SK-N-SH (cell line): ENCODE data around the gene SMAD2. TPM values are rescaled to one million over a fixed set of nuclear protein-coding genes. Genes with fewer than 3 reads are reported as not detected.

Source experiments
- CTCF ChIA-PET: fragments of 300-600, 350-600 bp; formaldehyde crosslinking; extraction: SDS; loops from one replicate; lab custom pipeline; 2021; lab: Yijun Ruan, JAX
- POLR2A ChIA-PET: fragments of 350-600 bp; sonication (Branson Sonifier 250); formaldehyde crosslinking; extraction: SDS; loops from one replicate; lab custom pipeline; 2020; ENCODE audit warnings: antibody characterized with exemption, inconsistent platforms; lab: Yijun Ruan, JAX
- DNase-seq: peaks from one replicate; pipeline ENCODE4 v3.0.0; 2012
- H2AFZ ChIP-seq: fragments of 200-600 bp; sonication (generic); 2 replicates; pipeline ENCODE4 v1.8.1; 2016; ENCODE audit warnings: antibody characterized with exemption, mild to moderate bottlenecking, low read depth
- H3F3A ChIP-seq: fragments of 200-600 bp; sonication (generic); replicated peaks from 2 replicates; pipeline ENCODE3; 2016; ENCODE audit warnings: antibody characterized with exemption, mild to moderate bottlenecking; ENCODE audit not compliant: insufficient read depth
- H3K27ac ChIP-seq, 2 experiments: fragments of 200-500 bp in 1 of 2; fragments of 200-600 bp in 1 of 2; sonication (Bioruptor generic) in 1 of 2; sonication (generic), shearing (Covaris generic) in 1 of 2; 2 replicates each; pipeline versions ENCODE4 v1.5.1 to v1.6.1; 2014 to 2016; ENCODE audit warnings: low read depth in 2 of 2, inconsistent platforms in 1 of 2, low read length in 1 of 2, mild to moderate bottlenecking in 1 of 2, mixed read lengths in 1 of 2
- H3K27me3 ChIP-seq: fragments of 200-600 bp; sonication (generic), shearing (Covaris generic); 2 replicates; pipeline ENCODE4 v1.6.1; 2016; ENCODE audit warnings: mixed run types; ENCODE audit not compliant: insufficient read depth
- H3K36me3 ChIP-seq, 2 experiments: fragments of 200-500 bp in 1 of 2; fragments of 200-600 bp in 1 of 2; sonication (Bioruptor generic) in 1 of 2; sonication (generic) in 1 of 2; replicated peaks in 1 of 2; 2 replicates each; pipeline versions ENCODE3 to v1.5.1; 2014 to 2016; ENCODE audit warnings: low read length in 1 of 2, mild to moderate bottlenecking in 1 of 2; ENCODE audit not compliant: insufficient read depth in 2 of 2, control insufficient read depth in 1 of 2
- H3K4me1 ChIP-seq, 2 experiments: fragments of 200-500 bp in 1 of 2; fragments of 200-600 bp in 1 of 2; sonication (Bioruptor generic) in 1 of 2; sonication (generic), shearing (Covaris generic) in 1 of 2; 2 replicates each; pipeline versions ENCODE4 v1.5.1 to v1.6.1; 2014 to 2016; ENCODE audit warnings: low read depth in 1 of 2, low read length in 1 of 2, mixed run types in 1 of 2; ENCODE audit not compliant: insufficient read depth in 2 of 2, control insufficient read depth in 1 of 2
- H3K4me2 ChIP-seq: fragments of 200-600 bp; sonication (generic), shearing (Covaris generic); 2 replicates; pipeline ENCODE4 v1.6.1; 2017; ENCODE audit warnings: mixed run types
- H3K4me3 ChIP-seq, 2 experiments: fragments of 200-500 bp in 1 of 2; fragments of 200-600 bp in 1 of 2; sonication (Bioruptor generic) in 1 of 2; sonication (generic), shearing (Covaris generic) in 1 of 2; 2 replicates each; pipeline versions ENCODE4 v1.5.1 to v1.8.1; 2014 to 2016; ENCODE audit warnings: low read depth in 2 of 2, inconsistent platforms in 1 of 2, low read length in 1 of 2, mild to moderate bottlenecking in 1 of 2, mixed read lengths in 1 of 2, moderate library complexity in 1 of 2
- H3K79me2 ChIP-seq: fragments of 200-600 bp; sonication (generic); 2 replicates; pipeline ENCODE4 v1.8.1; 2017; ENCODE audit warnings: mild to moderate bottlenecking; ENCODE audit not compliant: insufficient read depth
- H3K9ac ChIP-seq: fragments of 200-600 bp; sonication (generic); 2 replicates; pipeline ENCODE4 v1.6.1; 2017; ENCODE audit warnings: mixed run types
- H3K9me2 ChIP-seq: fragments of 200-600 bp; sonication (generic); 2 replicates; pipeline ENCODE4 v1.6.1; 2017; ENCODE audit warnings: mixed run types
- H3K9me3 ChIP-seq: fragments of 200-600 bp; sonication (generic); 2 replicates; pipeline ENCODE4 v1.6.1; 2017; ENCODE audit warnings: mixed run types, mild to moderate bottlenecking, moderate library complexity
- H4K20me1 ChIP-seq: fragments of 200-600 bp; sonication (generic); 2 replicates; pipeline ENCODE4 v1.6.1; 2017; ENCODE audit warnings: mild to moderate bottlenecking, mixed run types; ENCODE audit not compliant: insufficient read depth
- CTCF ChIP-seq: fragments of 200-600 bp; sonication (generic); IDR thresholded peaks from 2 replicates; pipeline ENCODE4 v1.6.1; 2017; ENCODE audit warnings: antibody characterized with exemption, mild to moderate bottlenecking, moderate library complexity
- ELF1 ChIP-seq: IDR thresholded peaks from 2 replicates; pipeline ENCODE4 v1.4.0; 2012
- FOXM1 ChIP-seq: IDR thresholded peaks from 2 replicates; pipeline ENCODE4 v1.4.0; 2012; ENCODE audit warnings: low read depth, mild to moderate bottlenecking
- GATA2 ChIP-seq: sonication (generic); formaldehyde crosslinking; IDR thresholded peaks from 2 replicates; pipeline ENCODE4 v1.5.0; 2020; ENCODE audit warnings: mild to moderate bottlenecking, missing genetic modification reagents
- MAX ChIP-seq: IDR thresholded peaks from 2 replicates; pipeline ENCODE4 v1.4.0; 2012; ENCODE audit warnings: low read depth
- MEF2A ChIP-seq: IDR thresholded peaks from 2 replicates; pipeline ENCODE4 v1.4.0; 2012; ENCODE audit warnings: low read depth, borderline replicate concordance
- NRF1 ChIP-seq: IDR thresholded peaks from 2 replicates; pipeline ENCODE4 v1.6.1; 2012; ENCODE audit warnings: low read depth, mild to moderate bottlenecking, low read length
- RCOR1 ChIP-seq: fragments of 150-350 bp; IDR thresholded peaks from 2 replicates; pipeline ENCODE4 v1.6.1; 2017; ENCODE audit warnings: antibody characterized with exemption, low read length
- RXRA ChIP-seq: IDR thresholded peaks from 2 replicates; pipeline ENCODE4 v1.4.0; 2012; ENCODE audit warnings: low read depth, mild to moderate bottlenecking, borderline replicate concordance
- SMC3 ChIP-seq: IDR thresholded peaks from 2 replicates; pipeline ENCODE4 v1.6.1; 2012; ENCODE audit warnings: low read depth, low read length, improper control_type of control experiment
- TAF1 ChIP-seq: IDR thresholded peaks from 2 replicates; pipeline ENCODE4 v1.6.1; 2012; ENCODE audit warnings: low read depth, mild to moderate bottlenecking, low read length, moderate library complexity, borderline replicate concordance
- TCF12 ChIP-seq: IDR thresholded peaks from 2 replicates; pipeline ENCODE4 v1.4.0; 2012
- USF2 ChIP-seq: fragments of 150-350 bp; IDR thresholded peaks from 2 replicates; pipeline ENCODE4 v1.6.1; 2017; ENCODE audit warnings: antibody characterized with exemption, low read length, low read depth, borderline replicate concordance
- ZBTB33 ChIP-seq: IDR thresholded peaks from 2 replicates; pipeline ENCODE4 v1.4.0; 2012; ENCODE audit warnings: low read depth, borderline replicate concordance
- WGBS: methylation state at CpG from one replicate; pipeline ENCODE4 v1.1.6; 2017; ENCODE audit warnings: low lambda C conversion rate; 5-methylcytosine and 5-hydroxymethylcytosine counted together
- polyA plus RNA-seq, 3 experiments: library from polyadenylated mRNA; depleted of rRNA; stranded (reverse); fragments of >200 nt; gene quantifications; 2 replicates each; pipeline ENCODE4 v1.2.3, GENCODE V29; 2012

SMAD2 gene
- polyA plus RNA-seq, 1 of the 3 experiments (the other 2 are of a cell fraction) = 36.3 TPM

GRCh38 chr18:47838396-47838795 is 92.1 kb downstream of the SMAD2 start (continued):
- no peak for TF ChIP-seq USF2
- TF ChIP-seq ZBTB33 = no peak
- TF ChIP-seq RXRA = no peak

GRCh38 chr18:47832348-47832747 is 98.1 kb downstream of the SMAD2 start:
- no peaks in the 10 kb centered on the region for H3K4me1 ChIP-seq
- no peak overlapping the region for H3K4me3 ChIP-seq
- H3K79me2 ChIP-seq = no peaks in the 10 kb centered on the region
- no peaks in the 10 kb centered on the region for H3K27me3 ChIP-seq
- no peak for TF ChIP-seq ZBTB33
- no peaks in the 10 kb centered on the region for H3K9me2 ChIP-seq
- no peak overlapping the region for H2AFZ ChIP-seq
- no peak overlapping the region for H3K9ac ChIP-seq
- CTCF ChIA-PET = no interaction called here
- no peaks in the 10 kb centered on the region for H4K20me1 ChIP-seq
- no peaks in the 10 kb centered on the region for H3F3A ChIP-seq
- no peaks in the 10 kb centered on the region for H3K9me3 ChIP-seq
- no peak for DNase-seq
- POLR2A ChIA-PET = no interaction called here
- no peak overlapping the region for H3K4me2 ChIP-seq
- peaks cover 27 to 48% of the 10 kb centered on the region in 2 experiments for H3K36me3 ChIP-seq
- 96% methylated on average over 1 of the region's 1 CpG for WGBS
- H3K27ac ChIP-seq = no peak overlapping the region; a peak in 1 of 4 replicates

- Histone ChIP-seq H2AFZ (no peak overlapping the region), H3K9ac (no peak overlapping the region), H3K79me2 (no peaks in the 10 kb centered on the region), H3K4me3 (no peak overlapping the region), H3K36me3 (peaks cover 27 to 43% of the 10 kb centered on the region in 2 experiments), H3K9me2 (no peaks in the 10 kb centered on the region), H3K4me1 (no peaks in the 10 kb centered on the region), H3F3A (no peaks in the 10 kb centered on the region), H3K4me2 (no peak overlapping the region), H3K27me3 (no peaks in the 10 kb centered on the region), H3K27ac (no peak overlapping the region), H4K20me1 (no peaks in the 10 kb centered on the region), H3K9me3 (no peaks in the 10 kb centered on the region)
- 81% methylated on average over 1 of the region's 1 CpG for WGBS
- POLR2A ChIA-PET = no interaction called here
- CTCF ChIA-PET = no interaction called here
- no peak for DNase-seq
- TF ChIP-seq MEF2A (no peak), ZBTB33 (no peak), CTCF (no peak), FOXM1 (no peak), NRF1 (no peak), RCOR1 (no peak), MAX (no peak), TCF12 (no peak), TAF1 (no peak), ELF1 (no peak), GATA2 (CRISPR knock-in tag) (no peak), SMC3 (no peak)
These were observed 99.1 kb downstream of the SMAD2 start for GRCh38 chr18:47831351-47831750.
